ENCODE measurements around the gene SPP1.

The SPP1 gene

GRCh38 chr4:87971866-87972265 is 3.6 kb upstream of the SPP1 start:
- peaks cover 54% of the 10 kb centered on the region for H3K27me3 Mint-ChIP-seq
- no peaks in the 10 kb centered on the region for H3K9me3 Mint-ChIP-seq
- no peak overlapping the region for H3K4me3 Mint-ChIP-seq
- DNase-seq, result no peak
- peaks cover 12% of the 10 kb centered on the region for H3K4me1 Mint-ChIP-seq (ENCODE audit: low read depth)
- H3K36me3 Mint-ChIP-seq (ENCODE audit: low read depth), result no peaks in the 10 kb centered on the region
- H3K27ac Mint-ChIP-seq, result no peak overlapping the region

GRCh38 chr4:87973283-87974169 is 2.0 kb upstream of the SPP1 start:
- peaks cover 12% of the 10 kb centered on the region for H3K4me1 Mint-ChIP-seq (ENCODE audit: low read depth)
- H3K36me3 Mint-ChIP-seq (ENCODE audit: low read depth), result no peaks in the 10 kb centered on the region
- H3K27ac Mint-ChIP-seq, result no peak overlapping the region
- no peak for DNase-seq
- no peaks in the 10 kb centered on the region for H3K9me3 Mint-ChIP-seq
- H3K4me3 Mint-ChIP-seq, result no peak overlapping the region
- peaks cover 46% of the 10 kb centered on the region for H3K27me3 Mint-ChIP-seq

GRCh38 chr4:87974856-87975462 is 555 bp upstream of the SPP1 start:
- no peak for DNase-seq
- H3K27me3 Mint-ChIP-seq, result peaks cover 55% of the 10 kb centered on the region
- no peaks in the 10 kb centered on the region for H3K36me3 Mint-ChIP-seq (ENCODE audit: low read depth)
- H3K4me1 Mint-ChIP-seq (ENCODE audit: low read depth), result peaks cover 12% of the 10 kb centered on the region
- no peak overlapping the region for H3K4me3 Mint-ChIP-seq
- no peaks in the 10 kb centered on the region for H3K9me3 Mint-ChIP-seq
- peak overlapping the region; percentile 67 for H3K27ac Mint-ChIP-seq

GRCh38 chr4:87977521-87978278 is 2.2 kb downstream of the SPP1 start:
- H3K9me3 Mint-ChIP-seq, result no peaks in the 10 kb centered on the region
- no peak for DNase-seq
- H3K4me1 Mint-ChIP-seq (ENCODE audit: low read depth), result peaks cover 12% of the 10 kb centered on the region
- no peak overlapping the region for H3K4me3 Mint-ChIP-seq
- no peak overlapping the region for H3K27ac Mint-ChIP-seq
- H3K36me3 Mint-ChIP-seq (ENCODE audit: low read depth), result no peaks in the 10 kb centered on the region
- peaks cover 55% of the 10 kb centered on the region for H3K27me3 Mint-ChIP-seq

- Mint-ChIP-seq H3K27ac (no peak overlapping the region), H3K27me3 (peaks cover 46% of the 10 kb centered on the region), H3K9me3 (no peaks in the 10 kb centered on the region), H3K4me1 (ENCODE audit: low read depth) (peaks cover 9% of the 10 kb centered on the region), H3K4me3 (no peak overlapping the region), H3K36me3 (ENCODE audit: low read depth) (no peaks in the 10 kb centered on the region)
- no peak for DNase-seq
Measured at GRCh38 chr4:87978681-87979080, 3.2 kb downstream of the SPP1 start.

GRCh38 chr4:87979810-87980209 is 4.3 kb downstream of the SPP1 start:
- Mint-ChIP-seq H3K36me3 (ENCODE audit: low read depth) (no peaks in the 10 kb centered on the region), H3K9me3 (no peaks in the 10 kb centered on the region), H3K4me1 (ENCODE audit: low read depth) (peaks cover 9% of the 10 kb centered on the region), H3K4me3 (no peak overlapping the region), H3K27ac (no peak overlapping the region), H3K27me3 (peaks cover 39% of the 10 kb centered on the region)
- DNase-seq, result no peak

- no peak overlapping the region for H3K27ac Mint-ChIP-seq
- H3K4me1 Mint-ChIP-seq (ENCODE audit: low read depth), result no peaks in the 10 kb centered on the region
- H3K4me3 Mint-ChIP-seq, result no peak overlapping the region
- no peak for DNase-seq
- peaks cover 41% of the 10 kb centered on the region for H3K27me3 Mint-ChIP-seq
- H3K9me3 Mint-ChIP-seq, result no peaks in the 10 kb centered on the region
- no peaks in the 10 kb centered on the region for H3K36me3 Mint-ChIP-seq (ENCODE audit: low read depth)
Measured at GRCh38 chr4:87981486-87981885, 6.0 kb downstream of the SPP1 start.

- Mint-ChIP-seq H3K27ac (no peak overlapping the region), H3K9me3 (no peaks in the 10 kb centered on the region), H3K4me3 (no peak overlapping the region), H3K4me1 (ENCODE audit: low read depth) (no peaks in the 10 kb centered on the region), H3K27me3 (peaks cover 41% of the 10 kb centered on the region), H3K36me3 (ENCODE audit: low read depth) (no peaks in the 10 kb centered on the region)
- DNase-seq, result no peak
Measured at GRCh38 chr4:87982036-87982435, 6.5 kb downstream of the SPP1 start.

- no peaks in the 10 kb centered on the region for H3K9me3 Mint-ChIP-seq
- H3K36me3 Mint-ChIP-seq (ENCODE audit: low read depth), result no peaks in the 10 kb centered on the region
- H3K4me1 Mint-ChIP-seq (ENCODE audit: low read depth), result no peaks in the 10 kb centered on the region
- peaks cover 42% of the 10 kb centered on the region for H3K27me3 Mint-ChIP-seq
- H3K4me3 Mint-ChIP-seq, result no peak overlapping the region
- no peak overlapping the region for H3K27ac Mint-ChIP-seq
- DNase-seq, result no peak
Measured at GRCh38 chr4:87982446-87983010, 7.0 kb downstream of the SPP1 start.

- no peak for DNase-seq
- Mint-ChIP-seq H3K9me3 (no peaks in the 10 kb centered on the region), H3K36me3 (ENCODE audit: low read depth) (no peaks in the 10 kb centered on the region), H3K27ac (no peak overlapping the region), H3K27me3 (peaks cover 36% of the 10 kb centered on the region), H3K4me3 (no peak overlapping the region), H3K4me1 (ENCODE audit: low read depth) (no peaks in the 10 kb centered on the region)
Measured at GRCh38 chr4:87983996-87984395, 8.5 kb downstream of the SPP1 start.

GRCh38 chr4:87985097-87985886 is 9.8 kb downstream of the SPP1 start:
- no peaks in the 10 kb centered on the region for H3K9me3 Mint-ChIP-seq
- H3K27me3 Mint-ChIP-seq, result peaks cover 27% of the 10 kb centered on the region
- H3K4me3 Mint-ChIP-seq, result no peak overlapping the region
- H3K27ac Mint-ChIP-seq, result no peak overlapping the region
- DNase-seq, result peak; percentile 38
- H3K36me3 Mint-ChIP-seq (ENCODE audit: low read depth), result no peaks in the 10 kb centered on the region
- no peaks in the 10 kb centered on the region for H3K4me1 Mint-ChIP-seq (ENCODE audit: low read depth)

GRCh38 chr4:87985887-87986200 is 10.3 kb downstream of the SPP1 start:
- Mint-ChIP-seq H3K9me3 (no peaks in the 10 kb centered on the region), H3K27ac (no peak overlapping the region), H3K36me3 (ENCODE audit: low read depth) (no peaks in the 10 kb centered on the region), H3K4me1 (ENCODE audit: low read depth) (peaks cover 1% of the 10 kb centered on the region), H3K4me3 (no peak overlapping the region), H3K27me3 (peaks cover 27% of the 10 kb centered on the region)
- DNase-seq, result no peak

- peaks cover 6% of the 10 kb centered on the region for H3K4me1 Mint-ChIP-seq (ENCODE audit: low read depth)
- DNase-seq, result no peak
- H3K27ac Mint-ChIP-seq, result no peak overlapping the region
- H3K36me3 Mint-ChIP-seq (ENCODE audit: low read depth), result no peaks in the 10 kb centered on the region
- H3K4me3 Mint-ChIP-seq, result no peak overlapping the region
- H3K9me3 Mint-ChIP-seq, result no peaks in the 10 kb centered on the region
- peaks cover 23% of the 10 kb centered on the region for H3K27me3 Mint-ChIP-seq
Measured at GRCh38 chr4:87986508-87986907, 11.0 kb downstream of the SPP1 start.

- peaks cover 29% of the 10 kb centered on the region for H3K27me3 Mint-ChIP-seq
- no peaks in the 10 kb centered on the region for H3K36me3 Mint-ChIP-seq (ENCODE audit: low read depth)
- no peak overlapping the region for H3K4me3 Mint-ChIP-seq
- no peak overlapping the region for H3K27ac Mint-ChIP-seq
- peaks cover 7% of the 10 kb centered on the region for H3K4me1 Mint-ChIP-seq (ENCODE audit: low read depth)
- no peak for DNase-seq
- no peaks in the 10 kb centered on the region for H3K9me3 Mint-ChIP-seq
Measured at GRCh38 chr4:87989765-87990164, 14.3 kb downstream of the SPP1 start.
